Ovary (tissue), 9 donors: Measurements from ENCODE around the gene GGPS1. TPM values are rescaled to one million over a fixed set of nuclear protein-coding genes. Genes with fewer than 3 reads are reported as not detected.
"Not testable (repeated sequence)": the region's sequence is repeated elsewhere in the genome, so short reads cannot be mapped to it uniquely, and the experiment has no call there.

Source experiments
- DNase-seq, 5 donors: peaks; one replicate each; pipeline ENCODE4 v3.0.0-alpha.2; 2019 to 2020
- H3K27ac ChIP-seq, 2 donors: fragments of 200-600 bp; one replicate each; pipeline versions ENCODE4 v1.5.1 to v1.8.0; 2019 to 2022
- H3K27me3 ChIP-seq: fragments of 200-600 bp; one replicate; pipeline ENCODE4 v1.8.0; 2022
- H3K36me3 ChIP-seq: fragments of 200-600 bp; sonication (generic); one replicate; pipeline ENCODE4 v1.5.1; 2019
- H3K4me1 ChIP-seq: one replicate; pipeline ENCODE4 v1.8.1; 2013; ENCODE audit warnings: mild to moderate bottlenecking, moderate library complexity; ENCODE audit not compliant: insufficient read depth
- H3K4me3 ChIP-seq: fragments of 200-600 bp; sonication (generic); one replicate; pipeline ENCODE4 v1.5.1; 2017
- H3K9me3 ChIP-seq, 2 donors: fragments of 200-600 bp in 1 of 2; sonication (generic) in 1 of 2; one replicate each; pipeline versions ENCODE4 v1.5.1 to v1.8.1; 2013 to 2019; ENCODE audit warnings: mild to moderate bottlenecking in 1 of 2, moderate library complexity in 1 of 2
- CTCF ChIP-seq, 3 donors: fragments of 450-650 bp in 2 of 3; fragments of 200-600 bp in 1 of 3; IDR thresholded peaks; one replicate each; pipeline versions ENCODE4 v1.5.1 to v1.8.0; 2016 to 2022; ENCODE audit warnings: antibody characterized with exemption in 3 of 3, mild to moderate bottlenecking in 1 of 3
- EP300 ChIP-seq: sonication (generic); formaldehyde crosslinking; IDR thresholded peaks from one replicate; pipeline ENCODE4 v1.6.1; 2017; ENCODE audit warnings: antibody characterized with exemption
- POLR2A ChIP-seq: fragments of 450-650 bp; IDR thresholded peaks from one replicate; pipeline ENCODE4 v1.6.1; 2017; ENCODE audit warnings: antibody characterized with exemption, mild to moderate bottlenecking, moderate library complexity
- WGBS, 3 donors: extraction: QIAGEN DNeasy Blood & Tissue Kit in 1 of 3; methylation state at CpG; one replicate each; pipeline versions ENCODE4 v1.1.5 to v1.1.7; 2013 to 2017; 5-methylcytosine and 5-hydroxymethylcytosine counted together
- intact Hi-C, 4 donors: fragments of 100-400 bp; cut with DNase I; formaldehyde crosslinking; loops; one replicate each; pipeline versions ENCODE4 v1.11.0 to v1.15.1; 2022 to 2023
- polyA plus RNA-seq, 2 donors: library from polyadenylated mRNA; stranded (reverse); fragments of 200-250 nt in 1 of 2; fragments of 350-450 nt in 1 of 2; fragmentation: Illumina TruSeq in 1 of 2; extraction: RNeasy Lipid Tissue Mini Kit (QIAGEN cat#74804) in 1 of 2; gene quantifications; one replicate each; pipeline ENCODE4 v1.2.3, GENCODE V29; 2013 to 2014
- small RNA-seq: library from RNA; depleted of rRNA; stranded (forward); fragments of <200 nt; gene quantifications from one replicate; pipeline ENCODE3, GENCODE V24; 2016
- total RNA-seq, 7 donors: library from RNA; depleted of rRNA in 2 of 7; stranded (reverse); fragments of >200 nt in 2 of 7; fragmentation: NEBNext Ultra II Directional in 3 of 7; extraction: Animal tissue kit (Norgen Biotek cat#: 25700) in 3 of 7; gene quantifications; one replicate each; pipeline versions ENCODE4 v1.1.0 to v1.2.4, GENCODE V29; 2016 to 2023
- donor health status: DM: no; HTN: no; CAD: no; lungs with moderate emphysema.
- donor health status: DM: no; HTN: no; CAD: no.
- donor health status: Bipolar disorder and iron deficiency.
- donor health status: DM: yes; HTN: yes; CAD: no.
- donor health status: DM: no; HTN: no; CAD: no.
- donor health status: DM: yes; HTN: yes; CAD: no.

Gene GGPS1
- total and polyA plus RNA-seq, 9 donors: 15.3 to 42.4 (median 31.7) TPM

- no peaks in the 10 kb centered on the region for H3K9me3 ChIP-seq
- WGBS, 3 donors: 95 to 97% (median 96%) methylated on average over 6 of the region's 6 CpGs
- no peaks in the 10 kb centered on the region for H3K27me3 ChIP-seq
- H3K4me1 ChIP-seq: no peaks in the 10 kb centered on the region
- intact Hi-C loops: no loop called here
- H3K27ac ChIP-seq: no peak overlapping the region
- no peak for DNase-seq
- no peaks in the 10 kb centered on the region for H3K36me3 ChIP-seq
- no peak for TF ChIP-seq POLR2A
- no peak for TF ChIP-seq EP300
- no peak for TF ChIP-seq CTCF (IDR thresholded peaks at IDR 0.05)
- H3K4me3 ChIP-seq: no peak overlapping the region
These were observed 47.7 kb downstream of the GGPS1 start for GRCh38 chr1:235375919-235376605.

- intact Hi-C loops, H3K4me1 ChIP-seq, DNase-seq, H3K36me3 ChIP-seq, H3K4me3 ChIP-seq, H3K27ac ChIP-seq, H3K9me3 ChIP-seq, H3K27me3 ChIP-seq: not testable (repeated sequence)
- WGBS, 3 donors: 82 to 88% (median 84%) methylated on average over 11 of the region's 11 CpGs
These were observed 49.9 kb downstream of the GGPS1 start for GRCh38 chr1:235378134-235378735.

- H3K9me3 ChIP-seq, H3K4me3 ChIP-seq, intact Hi-C loops, H3K36me3 ChIP-seq, H3K27ac ChIP-seq, H3K27me3 ChIP-seq, DNase-seq, H3K4me1 ChIP-seq: not testable (repeated sequence)
- 100% methylated on average over 1 of the region's 3 CpGs; no CpG with 5 or more reads in 2 of the 3 donors for WGBS, 3 donors
These were observed 53.8 kb downstream of the GGPS1 start for GRCh38 chr1:235381955-235382739.

GRCh38 chr1:235385633-235386032, 57.3 kb downstream of the GGPS1 start:
- DNase-seq, H3K36me3 ChIP-seq, H3K27me3 ChIP-seq, H3K9me3 ChIP-seq, H3K4me3 ChIP-seq, intact Hi-C loops, H3K27ac ChIP-seq, H3K4me1 ChIP-seq: not testable (repeated sequence)
- WGBS, 3 donors: 95 to 97% (median 96%) methylated on average over 1 of the region's 1 CpG

GRCh38 chr1:235391874-235392273, 63.5 kb downstream of the GGPS1 start:
- H3K4me1 ChIP-seq: no peaks in the 10 kb centered on the region
- H3K9me3 ChIP-seq: no peaks in the 10 kb centered on the region
- no peak overlapping the region for H3K4me3 ChIP-seq
- no peak for TF ChIP-seq EP300
- H3K27me3 ChIP-seq: no peaks in the 10 kb centered on the region
- DNase-seq: no peak
- WGBS, 3 donors: 95 to 96% (median 96%) methylated on average over 4 of the region's 4 CpGs
- intact Hi-C loops: no loop called here
- H3K27ac ChIP-seq: no peak overlapping the region
- no peaks in the 10 kb centered on the region for H3K36me3 ChIP-seq

Small RNAs within 50 kb of the gene (small RNA-seq; reads per million reads assigned to genes)
- gene AL391994.1: not detected

Other genes starting within 250 kb of the GGPS1 start
- gene TOMM20, start 199.7 kb upstream of the GGPS1 start, total RNA-seq: 100 to 1,000 TPM; 104 to 153 (median 118) TPM
- gene TOMM20, start 199.7 kb upstream of the GGPS1 start, polyA plus RNA-seq: 100 to 1,000 TPM; 120 to 124 TPM
- 10 to 100 TPM; 24.5 to 61.9 (median 56.1) TPM for gene RBM34, start 167.3 kb upstream of the GGPS1 start, total RNA-seq
- gene RBM34, start 167.3 kb upstream of the GGPS1 start, polyA plus RNA-seq: 10 to 100 TPM; 48.1 to 62.1 TPM
- 10 to 100 TPM; 35.4 to 52.0 (median 44.6) TPM for gene ARID4B, start 391 bp upstream of the GGPS1 start, total RNA-seq
- gene ARID4B, start 391 bp upstream of the GGPS1 start, polyA plus RNA-seq: 10 to 100 TPM; 19.6 to 22.5 TPM
- gene TBCE, start 38.9 kb downstream of the GGPS1 start, total RNA-seq: 10 to 100 TPM; 11.8 to 25.5 (median 22.8) TPM
- 10 to 100 TPM; 13.7 to 22.9 TPM for gene TBCE, start 38.9 kb downstream of the GGPS1 start, polyA plus RNA-seq
- 10 to 100 TPM; 14.1 to 21.5 (median 18.6) TPM for gene B3GALNT2, start 175.9 kb downstream of the GGPS1 start, total RNA-seq
- 10 to 100 TPM in 1 of 2 donors, 1 to 10 TPM in 1; 6.2 to 18.0 TPM for gene B3GALNT2, start 175.9 kb downstream of the GGPS1 start, polyA plus RNA-seq